Naive B cell (primary cell): ENCODE results near the gene IL27RA. TPM values are rescaled to one million over a fixed set of nuclear protein-coding genes. Genes with fewer than 3 reads are reported as not detected.
"Not testable (repeated sequence)": the region's sequence is repeated elsewhere in the genome, so short reads cannot be mapped to it uniquely, and the experiment has no call there.

Experiments
- ATAC-seq, 2 donors: fragments of 150-1000 bp; cut with Tn5 transposase; 2 replicates each; pipeline ENCODE4 v1.10.0; 2021; ENCODE audit warnings: low read depth in 2 of 2, mild to moderate bottlenecking in 2 of 2, moderate library complexity in 2 of 2
- DNase-seq: peaks from one replicate; pipeline ENCODE4 v3.0.0; 2022
- H3K27ac Mint-ChIP-seq, 6 donors: one replicate each; pipeline ENCODE4 v1.8.0; 2020 to 2022; ENCODE audit warnings: mild to moderate bottlenecking in 6 of 6, mixed read lengths in 6 of 6, moderate library complexity in 5 of 6, inconsistent platforms in 2 of 6
- H3K27me3 Mint-ChIP-seq, 3 donors: one replicate each; pipeline ENCODE4 v1.8.0; 2021 to 2022; ENCODE audit warnings: mixed read lengths in 3 of 3, mild to moderate bottlenecking in 1 of 3
- H3K36me3 Mint-ChIP-seq, 2 donors: one replicate each; pipeline ENCODE4 v1.8.0; 2020 to 2022; ENCODE audit warnings: mixed read lengths in 2 of 2, inconsistent platforms in 1 of 2, mild to moderate bottlenecking in 1 of 2
- H3K4me1 Mint-ChIP-seq, 3 donors: one replicate each; pipeline ENCODE4 v1.8.0; 2020 to 2022; ENCODE audit warnings: mixed read lengths in 3 of 3, inconsistent platforms in 1 of 3, mild to moderate bottlenecking in 1 of 3, moderate library complexity in 1 of 3
- H3K4me3 Mint-ChIP-seq, 8 donors: one replicate each; pipeline ENCODE4 v1.8.0; 2020 to 2022; ENCODE audit warnings: mild to moderate bottlenecking in 8 of 8, mixed read lengths in 8 of 8, moderate library complexity in 8 of 8, inconsistent platforms in 2 of 8
- H3K9me3 Mint-ChIP-seq, 7 donors: one replicate each; pipeline ENCODE4 v1.8.0; 2020 to 2022; ENCODE audit warnings: mixed read lengths in 7 of 7, mild to moderate bottlenecking in 5 of 7, inconsistent platforms in 2 of 7, moderate library complexity in 1 of 7
- polyA plus RNA-seq, 6 donors: library from polyadenylated mRNA; unstranded; fragments of 300-500 nt; fragmentation: Illumina TruSeq; gene quantifications; one replicate each; pipeline ENCODE4 v1.2.3, GENCODE V29; 2021; ENCODE audit warnings: low read depth in 6 of 6

IL27RA gene
- polyA plus RNA-seq, 6 donors from 2014 or later, result 38.5 to 55.6 (median 48.2) TPM

- peaks cover 44 to 71% (median 48%) of the 10 kb centered on the region in 3 donors for H3K4me1 Mint-ChIP-seq
- ATAC-seq (no peak), DNase-seq (peak; percentile 64)
- H3K4me3 Mint-ChIP-seq, result peak overlapping the region; percentile 75 to 93 (median 88)
- no peaks in the 10 kb centered on the region for H3K27me3 Mint-ChIP-seq
- peaks cover 0 to 2% (median 0%) of the 10 kb centered on the region in 7 donors for H3K9me3 Mint-ChIP-seq
- H3K36me3 Mint-ChIP-seq, result no peaks in the 10 kb centered on the region
- peak overlapping the region; percentile 98 to 100 (median 99) for H3K27ac Mint-ChIP-seq
Observed at GRCh38 chr19:14004619-14005348, 26.8 kb upstream of the IL27RA start.

- ATAC-seq (peak; percentile 44 to 47), DNase-seq (peak; percentile 91)
- no peaks in the 10 kb centered on the region for H3K27me3 Mint-ChIP-seq
- H3K36me3 Mint-ChIP-seq, result no peaks in the 10 kb centered on the region
- peaks cover 0 to 2% (median 0%) of the 10 kb centered on the region in 7 donors for H3K9me3 Mint-ChIP-seq
- H3K4me1 Mint-ChIP-seq, result peaks cover 41 to 63% (median 41%) of the 10 kb centered on the region in 3 donors
- peak overlapping the region; percentile 79 to 99 (median 94) for H3K4me3 Mint-ChIP-seq
- peak overlapping the region; percentile 99 to 100 (median 100) for H3K27ac Mint-ChIP-seq
Observed at GRCh38 chr19:14005349-14006084, 26.0 kb upstream of the IL27RA start.

GRCh38 chr19:14006085-14006765 lies 25.3 kb upstream of the IL27RA start, which contains the start of gene RFX1:
TSS of gene RFX1 (minus strand) at chr19:14006320. CDS start at chr19:13993843, 12,477 bp downstream.
- peak; percentile 65 to 69 for ATAC-seq
- Mint-ChIP-seq H3K27ac (peak within 1 kb of the TSS; percentile 99 to 100 (median 100)), H3K36me3 (no peaks in the 10 kb centered on the region)

GRCh38 chr19:14006766-14007562 lies 24.6 kb upstream of the IL27RA start:
- H3K9me3 Mint-ChIP-seq, result peaks cover 0 to 2% (median 0%) of the 10 kb centered on the region in 7 donors
- H3K27me3 Mint-ChIP-seq, result no peaks in the 10 kb centered on the region
- peaks cover 35 to 49% (median 38%) of the 10 kb centered on the region in 3 donors for H3K4me1 Mint-ChIP-seq
- no peaks in the 10 kb centered on the region for H3K36me3 Mint-ChIP-seq
- ATAC-seq (peak in 1 of 2 donors; percentile 33), DNase-seq (no peak)
- peak overlapping the region; percentile 99 to 100 (median 100) for H3K27ac Mint-ChIP-seq
- H3K4me3 Mint-ChIP-seq, result peak overlapping the region; percentile 79 to 99 (median 94)

More at GRCh38 chr19:14006085-14006765, 25.3 kb upstream of the IL27RA start, which contains the start of gene RFX1:
- peak; percentile 100 for DNase-seq
- H3K9me3 Mint-ChIP-seq, result peaks cover 0 to 2% (median 0%) of the 10 kb centered on the region in 7 donors
- no peaks in the 10 kb centered on the region for H3K27me3 Mint-ChIP-seq
- H3K4me1 Mint-ChIP-seq, result peaks cover 36 to 56% (median 38%) of the 10 kb centered on the region in 3 donors
- peak within 1 kb of the TSS; percentile 79 to 99 (median 94) for H3K4me3 Mint-ChIP-seq

GRCh38 chr19:14012378-14012915 lies 19.1 kb upstream of the IL27RA start:
- Mint-ChIP-seq H3K4me3 (no peak overlapping the region), H3K4me1 (peaks cover 11 to 27% (median 19%) of the 10 kb centered on the region in 3 donors), H3K27me3 (no peaks in the 10 kb centered on the region), H3K27ac (no peak overlapping the region), H3K9me3 (no peaks in the 10 kb centered on the region), H3K36me3 (no peaks in the 10 kb centered on the region)
- no peak for ATAC-seq
- no peak for DNase-seq

GRCh38 chr19:14015524-14016035 lies 16.0 kb upstream of the IL27RA start:
- peak overlapping the region; percentile 15 to 78 (median 68) for H3K4me3 Mint-ChIP-seq
- H3K36me3 Mint-ChIP-seq, result no peaks in the 10 kb centered on the region
- peaks cover 16 to 42% (median 38%) of the 10 kb centered on the region in 3 donors for H3K4me1 Mint-ChIP-seq
- no peaks in the 10 kb centered on the region for H3K9me3 Mint-ChIP-seq
- DNase-seq (peak; percentile 52), ATAC-seq (peak; percentile 62 to 73)
- peak overlapping the region; percentile 42 to 88 (median 62) for H3K27ac Mint-ChIP-seq
- H3K27me3 Mint-ChIP-seq, result no peaks in the 10 kb centered on the region

- Mint-ChIP-seq H3K4me3 (peak overlapping the region; percentile 3 to 85 (median 70)), H3K27ac (peak overlapping the region in 4 of 6 donors; percentile 68 to 91 (median 78))
- peak; percentile 79 to 81 for ATAC-seq
Observed at GRCh38 chr19:14019100-14019499, 12.5 kb upstream of the IL27RA start.

GRCh38 chr19:14019739-14020138 lies 11.8 kb upstream of the IL27RA start:
- H3K27me3 Mint-ChIP-seq, ATAC-seq, H3K9me3 Mint-ChIP-seq, DNase-seq, H3K36me3 Mint-ChIP-seq: not testable (repeated sequence)
- Mint-ChIP-seq H3K4me3 (peak overlapping the region in 3 of 8 donors; percentile 47 to 83 (median 57)), H3K27ac (peak overlapping the region in 3 of 6 donors; percentile 26 to 57 (median 41)), H3K4me1 (peaks cover 19 to 48% (median 45%) of the 10 kb centered on the region in 3 donors)

More at GRCh38 chr19:14019100-14019499, 12.5 kb upstream of the IL27RA start:
- no peaks in the 10 kb centered on the region for H3K9me3 Mint-ChIP-seq
- peak; percentile 67 for DNase-seq
- no peaks in the 10 kb centered on the region for H3K36me3 Mint-ChIP-seq
- H3K4me1 Mint-ChIP-seq, result peaks cover 19 to 53% (median 50%) of the 10 kb centered on the region in 3 donors
- H3K27me3 Mint-ChIP-seq, result no peaks in the 10 kb centered on the region

- ATAC-seq, result no peak
- H3K4me3 Mint-ChIP-seq, result no peak overlapping the region
- no peak for DNase-seq
- no peaks in the 10 kb centered on the region for H3K9me3 Mint-ChIP-seq
- no peaks in the 10 kb centered on the region for H3K27me3 Mint-ChIP-seq
- peaks cover 15 to 40% (median 38%) of the 10 kb centered on the region in 3 donors for H3K4me1 Mint-ChIP-seq
- no peaks in the 10 kb centered on the region for H3K36me3 Mint-ChIP-seq
- H3K27ac Mint-ChIP-seq, result no peak overlapping the region
Observed at GRCh38 chr19:14021474-14021873, 10.1 kb upstream of the IL27RA start.

- DNase-seq, result no peak
- Mint-ChIP-seq H3K4me1 (peaks cover 15 to 38% (median 36%) of the 10 kb centered on the region in 3 donors), H3K27me3 (no peaks in the 10 kb centered on the region), H3K4me3 (no peak overlapping the region), H3K27ac (peak overlapping the region in 1 of 6 donors; percentile 44), H3K36me3 (no peaks in the 10 kb centered on the region), H3K9me3 (no peaks in the 10 kb centered on the region)
- no peak for ATAC-seq
Observed at GRCh38 chr19:14022469-14022868, 9.1 kb upstream of the IL27RA start.

- no peak for ATAC-seq
- Mint-ChIP-seq H3K36me3 (no peaks in the 10 kb centered on the region), H3K27ac (peak overlapping the region in 1 of 6 donors; percentile 4), H3K4me3 (no peak overlapping the region), H3K4me1 (peaks cover 19 to 38% (median 35%) of the 10 kb centered on the region in 3 donors), H3K9me3 (no peaks in the 10 kb centered on the region), H3K27me3 (no peaks in the 10 kb centered on the region)
- DNase-seq, result no peak
Observed at GRCh38 chr19:14023404-14024235, 7.9 kb upstream of the IL27RA start.
